ENCODE results near the gene HSPG2. TPM values are rescaled to one million over a fixed set of nuclear protein-coding genes. Genes with fewer than 3 reads are reported as not detected.
A peak's percentile ranks its signal among the peaks of the same experiment; 100 is the strongest.

HSPG2 gene
- total and polyA plus RNA-seq, 9 of the 15 experiments (the other 6 are each of a cell fraction or from before 2014, with no cell fraction given) = 0.14 to 160 (median 15.7) TPM

DNA sequence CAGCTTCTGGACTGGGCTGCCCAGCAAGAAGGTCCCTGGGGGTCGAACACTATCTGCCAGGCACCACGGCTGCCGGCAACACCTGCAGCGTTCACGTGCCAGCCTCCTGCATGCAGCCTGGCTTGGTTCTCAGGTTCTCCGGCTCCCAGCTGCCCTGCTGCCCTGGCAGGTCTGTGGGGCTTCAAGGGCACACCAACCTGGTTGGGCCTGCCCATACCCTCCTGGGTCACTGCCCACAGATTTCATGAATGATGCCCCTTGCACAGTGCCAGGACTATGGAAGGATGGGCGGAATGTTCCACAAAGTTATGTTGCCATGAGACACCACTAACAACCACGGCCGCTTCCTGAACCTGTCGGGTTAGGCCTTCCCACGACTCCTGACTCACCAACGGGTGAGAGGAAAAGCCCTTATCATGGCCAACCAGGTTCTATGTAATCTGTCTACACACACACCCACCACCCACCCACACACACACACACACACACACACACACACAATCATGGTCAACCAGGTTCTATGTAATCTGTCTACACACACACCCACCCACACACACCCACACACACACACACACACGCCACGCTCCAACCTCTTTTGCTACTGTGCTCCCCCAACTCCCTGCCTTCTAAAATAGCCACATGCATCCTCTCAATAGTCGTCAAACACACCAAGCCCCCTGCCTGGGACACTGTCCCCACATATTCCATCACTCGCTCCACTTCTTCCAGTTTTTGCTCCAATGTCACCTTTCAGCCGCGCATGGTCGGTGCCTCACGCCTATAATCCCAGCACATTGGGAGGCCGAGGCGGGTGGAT is 32.2 kb downstream of the HSPG2 start (continued):
- TF ChIP-seq, protein P1, sequence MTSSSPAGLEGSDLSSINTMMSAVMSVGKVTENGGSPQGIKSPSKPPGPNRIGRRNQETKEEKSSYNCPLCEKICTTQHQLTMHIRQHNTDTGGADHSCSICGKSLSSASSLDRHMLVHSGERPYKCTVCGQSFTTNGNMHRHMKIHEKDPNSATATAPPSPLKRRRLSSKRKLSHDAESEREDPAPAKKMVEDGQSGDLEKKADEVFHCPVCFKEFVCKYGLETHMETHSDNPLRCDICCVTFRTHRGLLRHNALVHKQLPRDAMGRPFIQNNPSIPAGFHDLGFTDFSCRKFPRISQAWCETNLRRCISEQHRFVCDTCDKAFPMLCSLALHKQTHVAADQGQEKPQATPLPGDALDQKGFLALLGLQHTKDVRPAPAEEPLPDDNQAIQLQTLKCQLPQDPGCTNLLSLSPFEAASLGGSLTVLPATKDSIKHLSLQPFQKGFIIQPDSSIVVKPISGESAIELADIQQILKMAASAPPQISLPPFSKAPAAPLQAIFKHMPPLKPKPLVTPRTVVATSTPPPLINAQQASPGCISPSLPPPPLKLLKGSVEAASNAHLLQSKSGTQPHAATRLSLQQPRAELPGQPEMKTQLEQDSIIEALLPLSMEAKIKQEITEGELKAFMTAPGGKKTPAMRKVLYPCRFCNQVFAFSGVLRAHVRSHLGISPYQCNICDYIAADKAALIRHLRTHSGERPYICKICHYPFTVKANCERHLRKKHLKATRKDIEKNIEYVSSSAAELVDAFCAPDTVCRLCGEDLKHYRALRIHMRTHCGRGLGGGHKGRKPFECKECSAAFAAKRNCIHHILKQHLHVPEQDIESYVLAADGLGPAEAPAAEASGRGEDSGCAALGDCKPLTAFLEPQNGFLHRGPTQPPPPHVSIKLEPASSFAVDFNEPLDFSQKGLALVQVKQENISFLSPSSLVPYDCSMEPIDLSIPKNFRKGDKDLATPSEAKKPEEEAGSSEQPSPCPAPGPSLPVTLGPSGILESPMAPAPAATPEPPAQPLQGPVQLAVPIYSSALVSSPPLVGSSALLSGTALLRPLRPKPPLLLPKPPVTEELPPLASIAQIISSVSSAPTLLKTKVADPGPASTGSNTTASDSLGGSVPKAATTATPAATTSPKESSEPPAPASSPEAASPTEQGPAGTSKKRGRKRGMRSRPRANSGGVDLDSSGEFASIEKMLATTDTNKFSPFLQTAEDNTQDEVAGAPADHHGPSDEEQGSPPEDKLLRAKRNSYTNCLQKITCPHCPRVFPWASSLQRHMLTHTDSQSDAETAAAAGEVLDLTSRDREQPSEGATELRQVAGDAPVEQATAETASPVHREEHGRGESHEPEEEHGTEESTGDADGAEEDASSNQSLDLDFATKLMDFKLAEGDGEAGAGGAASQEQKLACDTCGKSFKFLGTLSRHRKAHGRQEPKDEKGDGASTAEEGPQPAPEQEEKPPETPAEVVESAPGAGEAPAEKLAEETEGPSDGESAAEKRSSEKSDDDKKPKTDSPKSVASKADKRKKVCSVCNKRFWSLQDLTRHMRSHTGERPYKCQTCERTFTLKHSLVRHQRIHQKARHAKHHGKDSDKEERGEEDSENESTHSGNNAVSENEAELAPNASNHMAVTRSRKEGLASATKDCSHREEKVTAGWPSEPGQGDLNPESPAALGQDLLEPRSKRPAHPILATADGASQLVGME (CRISPR knock-in tag; IDR thresholded peaks at IDR 0.05) = no peak
- TF ChIP-seq EHMT2 (IDR thresholded peaks at IDR 0.05) (peak; percentile 93), ZNF707 (CRISPR knock-in tag; conservative IDR thresholded peaks at IDR 0.05) (no peak), NFRKB (IDR thresholded peaks at IDR 0.05; ENCODE audit: low read depth) (peak; percentile 94), RBM14 (IDR thresholded peaks at IDR 0.05; ENCODE audit: borderline replicate concordance, insufficient read depth, low read depth, low read length) (no peak), MCM5 (IDR thresholded peaks at IDR 0.05; ENCODE audit: low read depth) (no peak), ZZZ3 (IDR thresholded peaks at IDR 0.05) (peak; percentile 78; the same call in 1 of the 2 replicates), NCOA1 (IDR thresholded peaks at IDR 0.05; ENCODE audit: low read depth) (peak; percentile 100), ZFX (CRISPR knock-in tag; IDR thresholded peaks at IDR 0.05) (peak; percentile 64; the same call in 1 of the 2 replicates), PTTG1 (tag; IDR thresholded peaks at IDR 0.05; ENCODE audit: low read depth) (no peak; the same call in 1 of the 2 replicates), FOXJ3 (CRISPR knock-in tag; IDR thresholded peaks at IDR 0.05) (peak; percentile 92), NR2C1 (IDR thresholded peaks at IDR 0.05) (peak; percentile 85), NR2C1 (tag; IDR thresholded peaks at IDR 0.05) (peak; percentile 87), FOXJ2 (tag; IDR thresholded peaks at IDR 0.05) (peak; percentile 96), STAT5B (CRISPR knock-in tag; IDR thresholded peaks at IDR 0.05) (no peak), DDX20 (tag; IDR thresholded peaks at IDR 0.05; ENCODE audit: low read depth) (peak; percentile 49), U2AF1 (optimal IDR thresholded peaks at IDR 0.05; ENCODE audit: low read depth, low read length) (no peak)
- TF ChIP-seq, protein P2, sequence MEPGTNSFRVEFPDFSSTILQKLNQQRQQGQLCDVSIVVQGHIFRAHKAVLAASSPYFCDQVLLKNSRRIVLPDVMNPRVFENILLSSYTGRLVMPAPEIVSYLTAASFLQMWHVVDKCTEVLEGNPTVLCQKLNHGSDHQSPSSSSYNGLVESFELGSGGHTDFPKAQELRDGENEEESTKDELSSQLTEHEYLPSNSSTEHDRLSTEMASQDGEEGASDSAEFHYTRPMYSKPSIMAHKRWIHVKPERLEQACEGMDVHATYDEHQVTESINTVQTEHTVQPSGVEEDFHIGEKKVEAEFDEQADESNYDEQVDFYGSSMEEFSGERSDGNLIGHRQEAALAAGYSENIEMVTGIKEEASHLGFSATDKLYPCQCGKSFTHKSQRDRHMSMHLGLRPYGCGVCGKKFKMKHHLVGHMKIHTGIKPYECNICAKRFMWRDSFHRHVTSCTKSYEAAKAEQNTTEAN (CRISPR knock-in tag; IDR thresholded peaks at IDR 0.05) = peak; percentile 95
- TF ChIP-seq, protein P3, sequence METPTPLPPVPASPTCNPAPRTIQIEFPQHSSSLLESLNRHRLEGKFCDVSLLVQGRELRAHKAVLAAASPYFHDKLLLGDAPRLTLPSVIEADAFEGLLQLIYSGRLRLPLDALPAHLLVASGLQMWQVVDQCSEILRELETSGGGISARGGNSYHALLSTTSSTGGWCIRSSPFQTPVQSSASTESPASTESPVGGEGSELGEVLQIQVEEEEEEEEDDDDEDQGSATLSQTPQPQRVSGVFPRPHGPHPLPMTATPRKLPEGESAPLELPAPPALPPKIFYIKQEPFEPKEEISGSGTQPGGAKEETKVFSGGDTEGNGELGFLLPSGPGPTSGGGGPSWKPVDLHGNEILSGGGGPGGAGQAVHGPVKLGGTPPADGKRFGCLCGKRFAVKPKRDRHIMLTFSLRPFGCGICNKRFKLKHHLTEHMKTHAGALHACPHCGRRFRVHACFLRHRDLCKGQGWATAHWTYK (CRISPR knock-in tag; IDR thresholded peaks at IDR 0.05) = peak; percentile 95
- TF ChIP-seq, protein P4, sequence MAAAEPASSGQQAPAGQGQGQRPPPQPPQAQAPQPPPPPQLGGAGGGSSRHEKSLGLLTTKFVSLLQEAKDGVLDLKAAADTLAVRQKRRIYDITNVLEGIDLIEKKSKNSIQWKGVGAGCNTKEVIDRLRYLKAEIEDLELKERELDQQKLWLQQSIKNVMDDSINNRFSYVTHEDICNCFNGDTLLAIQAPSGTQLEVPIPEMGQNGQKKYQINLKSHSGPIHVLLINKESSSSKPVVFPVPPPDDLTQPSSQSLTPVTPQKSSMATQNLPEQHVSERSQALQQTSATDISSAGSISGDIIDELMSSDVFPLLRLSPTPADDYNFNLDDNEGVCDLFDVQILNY (CRISPR knock-in tag; IDR thresholded peaks at IDR 0.05) = peak; percentile 91; the same call in 1 of the 2 replicates
